Measurements from ENCODE around the gene TNK2. TPM values are rescaled to one million over a fixed set of nuclear protein-coding genes. Genes with fewer than 3 reads are reported as not detected.

TNK2 gene
- polyA plus RNA-seq, 1 donor (not counting 4 experiments of a cell fraction or from before 2014, with no cell fraction given): 15.8 TPM

DNA sequence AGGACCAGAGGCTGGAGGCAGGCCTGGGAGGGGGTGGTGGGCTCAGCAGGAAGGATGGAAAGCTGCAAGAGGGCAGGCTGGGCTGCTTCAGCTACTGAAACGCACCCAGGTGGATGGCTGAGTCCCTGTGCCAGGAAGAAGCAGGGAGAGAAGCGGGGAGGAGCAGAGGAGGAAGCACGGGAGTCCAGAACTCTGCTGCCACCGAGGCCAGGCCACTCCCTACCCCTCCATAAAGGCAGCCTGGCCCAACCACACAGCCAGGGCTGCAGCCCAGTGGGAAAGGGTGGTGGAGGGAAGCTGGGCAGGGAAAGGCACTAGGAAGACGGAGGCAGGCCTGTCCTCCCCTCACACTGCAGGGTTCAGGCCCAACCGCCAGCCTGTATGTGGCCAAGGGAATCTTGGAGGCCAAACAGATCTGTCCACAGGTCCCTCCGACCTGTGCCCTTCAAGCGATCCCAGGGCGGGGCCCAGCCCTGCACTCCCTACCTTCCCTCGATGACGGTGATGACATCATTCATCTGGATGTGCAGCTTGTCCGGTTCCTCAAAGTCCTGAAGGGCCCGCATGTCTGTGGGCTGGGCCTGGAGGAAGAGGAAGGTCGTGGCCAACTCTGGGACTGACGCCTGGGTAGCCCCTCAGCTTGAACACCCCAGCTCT, 30.5 kb downstream of the TNK2 start:
- H3K4me1 ChIP-seq (ENCODE audit: control insufficient read depth, extremely low read depth, insufficient read depth, low read length): peaks cover 4% of the 10 kb centered on the region
- H3K4me2 ChIP-seq (ENCODE audit: control insufficient read depth, extremely low read depth, insufficient read depth, low read depth, low read length): no peak overlapping the region
- no peak for FAIRE-seq
- no peaks in the 10 kb centered on the region for H3K9me1 ChIP-seq (ENCODE audit: control insufficient read depth, extremely low read depth, insufficient read depth, low read length)
- peaks cover 9% of the 10 kb centered on the region for H3K79me2 ChIP-seq (ENCODE audit: control insufficient read depth, insufficient read depth, low read length)
- no peak for DNase-seq (ENCODE audit: low read depth, low spot score)
- no peaks in the 10 kb centered on the region for H3K9me3 ChIP-seq (ENCODE audit: control insufficient read depth, low read depth, low read length)
- peaks cover 37 to 42% of the 10 kb centered on the region in 2 experiments for H3K36me3 ChIP-seq (ENCODE audit: control insufficient read depth in 2 of 2, extremely low read depth in 1 of 2, insufficient read depth in 2 of 2, low read length in 2 of 2)
- H3K27ac ChIP-seq (ENCODE audit: control insufficient read depth, insufficient read depth, low read length): no peak overlapping the region
- H3K9ac ChIP-seq (ENCODE audit: control insufficient read depth, extremely low read depth, insufficient read depth, low read length): no peak overlapping the region
- no peak overlapping the region for H2AFZ ChIP-seq (ENCODE audit: control insufficient read depth, low read length)
- H3K27me3 ChIP-seq (ENCODE audit: control insufficient read depth, extremely low read depth, insufficient read depth, low read length): no peaks in the 10 kb centered on the region
- no peak overlapping the region for H3K4me3 ChIP-seq (ENCODE audit: control insufficient read depth in 2 of 3, extremely low read depth in 1 of 3, insufficient read depth in 2 of 3, low read depth in 1 of 3, low read length in 3 of 3)
- dilution Hi-C loops (cut with MboI; ENCODE audit: extremely low pct_ligation_motif_present, low sequenced_read_pairs): no loop called here
- peaks cover 3% of the 10 kb centered on the region for H4K20me1 ChIP-seq (ENCODE audit: control insufficient read depth, extremely low read depth, insufficient read depth, low read length)
- no peak for TF ChIP-seq EZH2 (IDR thresholded peaks at IDR 0.05; ENCODE audit: low read length)
- TF ChIP-seq, protein P1, sequence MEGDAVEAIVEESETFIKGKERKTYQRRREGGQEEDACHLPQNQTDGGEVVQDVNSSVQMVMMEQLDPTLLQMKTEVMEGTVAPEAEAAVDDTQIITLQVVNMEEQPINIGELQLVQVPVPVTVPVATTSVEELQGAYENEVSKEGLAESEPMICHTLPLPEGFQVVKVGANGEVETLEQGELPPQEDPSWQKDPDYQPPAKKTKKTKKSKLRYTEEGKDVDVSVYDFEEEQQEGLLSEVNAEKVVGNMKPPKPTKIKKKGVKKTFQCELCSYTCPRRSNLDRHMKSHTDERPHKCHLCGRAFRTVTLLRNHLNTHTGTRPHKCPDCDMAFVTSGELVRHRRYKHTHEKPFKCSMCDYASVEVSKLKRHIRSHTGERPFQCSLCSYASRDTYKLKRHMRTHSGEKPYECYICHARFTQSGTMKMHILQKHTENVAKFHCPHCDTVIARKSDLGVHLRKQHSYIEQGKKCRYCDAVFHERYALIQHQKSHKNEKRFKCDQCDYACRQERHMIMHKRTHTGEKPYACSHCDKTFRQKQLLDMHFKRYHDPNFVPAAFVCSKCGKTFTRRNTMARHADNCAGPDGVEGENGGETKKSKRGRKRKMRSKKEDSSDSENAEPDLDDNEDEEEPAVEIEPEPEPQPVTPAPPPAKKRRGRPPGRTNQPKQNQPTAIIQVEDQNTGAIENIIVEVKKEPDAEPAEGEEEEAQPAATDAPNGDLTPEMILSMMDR (optimal IDR thresholded peaks at IDR 0.05 in 1 of 3, IDR thresholded peaks at IDR 0.05 in 1 of 3, conservative IDR thresholded peaks at IDR 0.05 in 1 of 3; ENCODE audit: extremely low read depth in 1 of 3, insufficient read depth in 2 of 3, low read length in 3 of 3): no peak

GRCh38 chr3:195877136-195877715, 31.1 kb downstream of the TNK2 start:
- DNase-seq (ENCODE audit: low read depth, low spot score) (no peak), FAIRE-seq (no peak)
- H3K9me1 ChIP-seq (ENCODE audit: control insufficient read depth, extremely low read depth, insufficient read depth, low read length): no peaks in the 10 kb centered on the region
- H3K36me3 ChIP-seq (ENCODE audit: control insufficient read depth in 2 of 2, extremely low read depth in 1 of 2, insufficient read depth in 2 of 2, low read length in 2 of 2): peaks cover 37 to 41% of the 10 kb centered on the region in 2 experiments
- peaks cover 9% of the 10 kb centered on the region for H3K79me2 ChIP-seq (ENCODE audit: control insufficient read depth, insufficient read depth, low read length)
- H2AFZ ChIP-seq (ENCODE audit: control insufficient read depth, low read length): no peak overlapping the region
- H3K4me2 ChIP-seq (ENCODE audit: control insufficient read depth, extremely low read depth, insufficient read depth, low read depth, low read length): no peak overlapping the region
- H3K9me3 ChIP-seq (ENCODE audit: control insufficient read depth, low read depth, low read length): no peaks in the 10 kb centered on the region
- no peak overlapping the region for H3K4me3 ChIP-seq (ENCODE audit: control insufficient read depth in 2 of 3, extremely low read depth in 1 of 3, insufficient read depth in 2 of 3, low read depth in 1 of 3, low read length in 3 of 3)
- no peak overlapping the region for H3K9ac ChIP-seq (ENCODE audit: control insufficient read depth, extremely low read depth, insufficient read depth, low read length)
- no peaks in the 10 kb centered on the region for H3K27me3 ChIP-seq (ENCODE audit: control insufficient read depth, extremely low read depth, insufficient read depth, low read length)
- no peak overlapping the region for H3K27ac ChIP-seq (ENCODE audit: control insufficient read depth, insufficient read depth, low read length)
- dilution Hi-C loops (cut with MboI; ENCODE audit: extremely low pct_ligation_motif_present, low sequenced_read_pairs): no loop called here
- H4K20me1 ChIP-seq (ENCODE audit: control insufficient read depth, extremely low read depth, insufficient read depth, low read length): peaks cover 3% of the 10 kb centered on the region
- peaks cover 4% of the 10 kb centered on the region for H3K4me1 ChIP-seq (ENCODE audit: control insufficient read depth, extremely low read depth, insufficient read depth, low read length)
- TF ChIP-seq, protein P1 (optimal IDR thresholded peaks at IDR 0.05 in 1 of 3, IDR thresholded peaks at IDR 0.05 in 1 of 3, conservative IDR thresholded peaks at IDR 0.05 in 1 of 3; ENCODE audit: extremely low read depth in 1 of 3, insufficient read depth in 2 of 3, low read length in 3 of 3): no peak
- no peak for TF ChIP-seq EZH2 (IDR thresholded peaks at IDR 0.05; ENCODE audit: low read length)

Data from keratinocyte (primary cell).